OCI-LY7 (cell line): ENCODE results near the gene TNRC6C.

Experiments used
- CTCF ChIP-seq: fragments of 200-600 bp; sonication (generic); conservative IDR thresholded peaks from 2 replicates; pipeline ENCODE4 v1.5.1; 2014; ENCODE audit warnings: mild to moderate bottlenecking, antibody characterized with exemption, low read length, moderate library complexity, mixed read lengths
- EZH2phosphoT487 ChIP-seq: fragments of 200-600 bp; sonication (generic); IDR thresholded peaks from 2 replicates; pipeline ENCODE4 v1.6.1; 2018; ENCODE audit warnings: low read depth, borderline replicate concordance, mild to moderate bottlenecking, mixed run types, antibody characterized with exemption, low read length, moderate library complexity, mixed read lengths

- TF ChIP-seq CTCF (no peak), EZH2phosphoT487 (no peak)
Measured at GRCh38 chr17:77973953-77974352, 15.4 kb downstream of the TNRC6C start.
